ENCODE measurements around the gene PITPNC1.

PITPNC1 gene

GRCh38 chr17:67362173-67362572, 14.9 kb upstream of the PITPNC1 start:
- TF ChIP-seq CTCF (IDR thresholded peaks at IDR 0.05; ENCODE audit: low read depth, low read length) = no peak

GRCh38 chr17:67364847-67365737, 12.0 kb upstream of the PITPNC1 start:
- peak overlapping the region; percentile 97 for H3K4me3 ChIP-seq (ENCODE audit: low read depth, low read length)
- TF ChIP-seq CTCF (IDR thresholded peaks at IDR 0.05; ENCODE audit: low read depth, low read length) = no peak

More at GRCh38 chr17:67362173-67362572, 14.9 kb upstream of the PITPNC1 start:
- no peak overlapping the region for H3K4me3 ChIP-seq (ENCODE audit: low read depth, low read length)

- H3K4me3 ChIP-seq (ENCODE audit: low read depth, low read length) = peak overlapping the region; percentile 97
- no peak for TF ChIP-seq CTCF (IDR thresholded peaks at IDR 0.05; ENCODE audit: low read depth, low read length)
Measured at GRCh38 chr17:67365738-67366192, 11.3 kb upstream of the PITPNC1 start.

- TF ChIP-seq CTCF (IDR thresholded peaks at IDR 0.05; ENCODE audit: low read depth, low read length) = no peak
- H3K4me3 ChIP-seq (ENCODE audit: low read depth, low read length) = peak within 1 kb of the TSS; percentile 97
Measured at GRCh38 chr17:67366193-67367157, 10.6 kb upstream of the PITPNC1 start, which contains the start of gene PSMD12. Gene PSMD12 (minus strand): TSS chr17:67366577. CDS start chr17:67366519, 58 bp downstream.

GRCh38 chr17:67369676-67370075, 7.4 kb upstream of the PITPNC1 start:
- no peak overlapping the region for H3K4me3 ChIP-seq (ENCODE audit: low read depth, low read length)
- TF ChIP-seq CTCF (IDR thresholded peaks at IDR 0.05; ENCODE audit: low read depth, low read length) = no peak

- no peak overlapping the region for H3K4me3 ChIP-seq (ENCODE audit: low read depth, low read length)
- TF ChIP-seq CTCF (IDR thresholded peaks at IDR 0.05; ENCODE audit: low read depth, low read length) = no peak
Measured at GRCh38 chr17:67372751-67373150, 4.3 kb upstream of the PITPNC1 start.

Data from WI38 (cell line).